SK-N-SH (cell line): ENCODE results near the gene IFT25. TPM values are rescaled to one million over a fixed set of nuclear protein-coding genes. Genes with fewer than 3 reads are reported as not detected.

ENCODE experiments used
- CTCF ChIA-PET: fragments of 300-600, 350-600 bp; formaldehyde crosslinking; extraction: SDS; loops from one replicate; lab custom pipeline; 2021; lab: Yijun Ruan, JAX
- POLR2A ChIA-PET: fragments of 350-600 bp; sonication (Branson Sonifier 250); formaldehyde crosslinking; extraction: SDS; loops from one replicate; lab custom pipeline; 2020; ENCODE audit warnings: antibody characterized with exemption, inconsistent platforms; lab: Yijun Ruan, JAX
- DNase-seq: peaks from one replicate; pipeline ENCODE4 v3.0.0; 2012
- H2AFZ ChIP-seq: fragments of 200-600 bp; sonication (generic); 2 replicates; pipeline ENCODE4 v1.8.1; 2016; ENCODE audit warnings: antibody characterized with exemption, mild to moderate bottlenecking, low read depth
- H3F3A ChIP-seq: fragments of 200-600 bp; sonication (generic); replicated peaks from 2 replicates; pipeline ENCODE3; 2016; ENCODE audit warnings: antibody characterized with exemption, mild to moderate bottlenecking; ENCODE audit not compliant: insufficient read depth
- H3K27ac ChIP-seq, 2 experiments: fragments of 200-500 bp in 1 of 2; fragments of 200-600 bp in 1 of 2; sonication (Bioruptor generic) in 1 of 2; sonication (generic), shearing (Covaris generic) in 1 of 2; 2 replicates each; pipeline versions ENCODE4 v1.5.1 to v1.6.1; 2014 to 2016; ENCODE audit warnings: low read depth in 2 of 2, inconsistent platforms in 1 of 2, low read length in 1 of 2, mild to moderate bottlenecking in 1 of 2, mixed read lengths in 1 of 2
- H3K27me3 ChIP-seq: fragments of 200-600 bp; sonication (generic), shearing (Covaris generic); 2 replicates; pipeline ENCODE4 v1.6.1; 2016; ENCODE audit warnings: mixed run types; ENCODE audit not compliant: insufficient read depth
- H3K36me3 ChIP-seq, 2 experiments: fragments of 200-500 bp in 1 of 2; fragments of 200-600 bp in 1 of 2; sonication (Bioruptor generic) in 1 of 2; sonication (generic) in 1 of 2; replicated peaks in 1 of 2; 2 replicates each; pipeline versions ENCODE3 to v1.5.1; 2014 to 2016; ENCODE audit warnings: low read length in 1 of 2, mild to moderate bottlenecking in 1 of 2; ENCODE audit not compliant: insufficient read depth in 2 of 2, control insufficient read depth in 1 of 2
- H3K4me1 ChIP-seq, 2 experiments: fragments of 200-500 bp in 1 of 2; fragments of 200-600 bp in 1 of 2; sonication (Bioruptor generic) in 1 of 2; sonication (generic), shearing (Covaris generic) in 1 of 2; 2 replicates each; pipeline versions ENCODE4 v1.5.1 to v1.6.1; 2014 to 2016; ENCODE audit warnings: low read depth in 1 of 2, low read length in 1 of 2, mixed run types in 1 of 2; ENCODE audit not compliant: insufficient read depth in 2 of 2, control insufficient read depth in 1 of 2
- H3K4me2 ChIP-seq: fragments of 200-600 bp; sonication (generic), shearing (Covaris generic); 2 replicates; pipeline ENCODE4 v1.6.1; 2017; ENCODE audit warnings: mixed run types
- H3K4me3 ChIP-seq, 2 experiments: fragments of 200-500 bp in 1 of 2; fragments of 200-600 bp in 1 of 2; sonication (Bioruptor generic) in 1 of 2; sonication (generic), shearing (Covaris generic) in 1 of 2; 2 replicates each; pipeline versions ENCODE4 v1.5.1 to v1.8.1; 2014 to 2016; ENCODE audit warnings: low read depth in 2 of 2, inconsistent platforms in 1 of 2, low read length in 1 of 2, mild to moderate bottlenecking in 1 of 2, mixed read lengths in 1 of 2, moderate library complexity in 1 of 2
- H3K79me2 ChIP-seq: fragments of 200-600 bp; sonication (generic); 2 replicates; pipeline ENCODE4 v1.8.1; 2017; ENCODE audit warnings: mild to moderate bottlenecking; ENCODE audit not compliant: insufficient read depth
- H3K9ac ChIP-seq: fragments of 200-600 bp; sonication (generic); 2 replicates; pipeline ENCODE4 v1.6.1; 2017; ENCODE audit warnings: mixed run types
- H3K9me2 ChIP-seq: fragments of 200-600 bp; sonication (generic); 2 replicates; pipeline ENCODE4 v1.6.1; 2017; ENCODE audit warnings: mixed run types
- H3K9me3 ChIP-seq: fragments of 200-600 bp; sonication (generic); 2 replicates; pipeline ENCODE4 v1.6.1; 2017; ENCODE audit warnings: mixed run types, mild to moderate bottlenecking, moderate library complexity
- H4K20me1 ChIP-seq: fragments of 200-600 bp; sonication (generic); 2 replicates; pipeline ENCODE4 v1.6.1; 2017; ENCODE audit warnings: mild to moderate bottlenecking, mixed run types; ENCODE audit not compliant: insufficient read depth
- CHD2 ChIP-seq: fragments of 150-350 bp; IDR thresholded peaks from 2 replicates; pipeline ENCODE4 v1.6.1; 2018; ENCODE audit warnings: low read length; ENCODE audit not compliant: partially characterized antibody
- FOXJ3 ChIP-seq: sonication (generic); formaldehyde crosslinking; IDR thresholded peaks from 2 replicates; pipeline ENCODE4 v1.5.1; 2020; ENCODE audit warnings: mild to moderate bottlenecking, missing genetic modification reagents
- FOXM1 ChIP-seq: IDR thresholded peaks from 2 replicates; pipeline ENCODE4 v1.4.0; 2012; ENCODE audit warnings: low read depth, mild to moderate bottlenecking
- GABPA ChIP-seq: IDR thresholded peaks from 2 replicates; pipeline ENCODE4 v1.4.0; 2012; ENCODE audit warnings: low read depth, mild to moderate bottlenecking
- GATA2 ChIP-seq: sonication (generic); formaldehyde crosslinking; IDR thresholded peaks from 2 replicates; pipeline ENCODE4 v1.5.0; 2020; ENCODE audit warnings: mild to moderate bottlenecking, missing genetic modification reagents
- IRF3 ChIP-seq: fragments of 150-350 bp; IDR thresholded peaks from 2 replicates; pipeline ENCODE4 v1.6.1; 2016; ENCODE audit warnings: mild to moderate bottlenecking, low read depth, low read length
- MXI1 ChIP-seq: IDR thresholded peaks from 2 replicates; pipeline ENCODE4 v1.6.1; 2012; ENCODE audit warnings: mild to moderate bottlenecking, low read depth, low read length, improper control_type of control experiment
- NFIC ChIP-seq: IDR thresholded peaks from 2 replicates; pipeline ENCODE4 v1.4.0; 2012; ENCODE audit warnings: borderline replicate concordance
- NRF1 ChIP-seq: IDR thresholded peaks from 2 replicates; pipeline ENCODE4 v1.6.1; 2012; ENCODE audit warnings: low read depth, mild to moderate bottlenecking, low read length
- REST ChIP-seq: IDR thresholded peaks from 2 replicates; pipeline ENCODE4 v1.6.1; 2012; ENCODE audit warnings: mild to moderate bottlenecking, low read depth, low read length, moderate library complexity
- RFX5 ChIP-seq: IDR thresholded peaks from 2 replicates; pipeline ENCODE4 v1.6.1; 2012; ENCODE audit warnings: mild to moderate bottlenecking, improper control_type of control experiment, low read length
- SIN3A ChIP-seq: IDR thresholded peaks from 2 replicates; pipeline ENCODE4 v1.6.1; 2012; ENCODE audit warnings: low read depth, mild to moderate bottlenecking, low read length, moderate library complexity, borderline replicate concordance
- SMC3 ChIP-seq: IDR thresholded peaks from 2 replicates; pipeline ENCODE4 v1.6.1; 2012; ENCODE audit warnings: low read depth, low read length, improper control_type of control experiment
- TAF1 ChIP-seq: IDR thresholded peaks from 2 replicates; pipeline ENCODE4 v1.6.1; 2012; ENCODE audit warnings: low read depth, mild to moderate bottlenecking, low read length, moderate library complexity, borderline replicate concordance
- TEAD4 ChIP-seq: IDR thresholded peaks from 2 replicates; pipeline ENCODE4 v1.4.0; 2012; ENCODE audit warnings: mild to moderate bottlenecking, borderline replicate concordance; ENCODE audit not compliant: insufficient read depth
- YY1 ChIP-seq: IDR thresholded peaks from 2 replicates; pipeline ENCODE4 v1.4.0; 2012; ENCODE audit warnings: low read depth, mild to moderate bottlenecking
- WGBS: methylation state at CpG from one replicate; pipeline ENCODE4 v1.1.6; 2017; ENCODE audit warnings: low lambda C conversion rate; 5-methylcytosine and 5-hydroxymethylcytosine counted together
- polyA plus RNA-seq, 3 experiments: library from polyadenylated mRNA; depleted of rRNA; stranded (reverse); fragments of >200 nt; gene quantifications; 2 replicates each; pipeline ENCODE4 v1.2.3, GENCODE V29; 2012
- TF ChIP-seq, protein P1 (sequence below): fragments of 150-350 bp; IDR thresholded peaks from 2 replicates; pipeline ENCODE4 v1.6.1; 2017; ENCODE audit warnings: antibody characterized with exemption, low read length, low read depth, borderline replicate concordance
- TF ChIP-seq, protein P2 (sequence below): IDR thresholded peaks from 2 replicates; pipeline ENCODE4; 2012
- TF ChIP-seq, protein P3 (sequence below): IDR thresholded peaks from 2 replicates; pipeline ENCODE4 v1.4.0; 2012; ENCODE audit warnings: low read depth, borderline replicate concordance

IFT25 gene
- polyA plus RNA-seq, 1 of the 3 experiments (the other 2 are of a cell fraction) = 25.7 TPM

DNA sequence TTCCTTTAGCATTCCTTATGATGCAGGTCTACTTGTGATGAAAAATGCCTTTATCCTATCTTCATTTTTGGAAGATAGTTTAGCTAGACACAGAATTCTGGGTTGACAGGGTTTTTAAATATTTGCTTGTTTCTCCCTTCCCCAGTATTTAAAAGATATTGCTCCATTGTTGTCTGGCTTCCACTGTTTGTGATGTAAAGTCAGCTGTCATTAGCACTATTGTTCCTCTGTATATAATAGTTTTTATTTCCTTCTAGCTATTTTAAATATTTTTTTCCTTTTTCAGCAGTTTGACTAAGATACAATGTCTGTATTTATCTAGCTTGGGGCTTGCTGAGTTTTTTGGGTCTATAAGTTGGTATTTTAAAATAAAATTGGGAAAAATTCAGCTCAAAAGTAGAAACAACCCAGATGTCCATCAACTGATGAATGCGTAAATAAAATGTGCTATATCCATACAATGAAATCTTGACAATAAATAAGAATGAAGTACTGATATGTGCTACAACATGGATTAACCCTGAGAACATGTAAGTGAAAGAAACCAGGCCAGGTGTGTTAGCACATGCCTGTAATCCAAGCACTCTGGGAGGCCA, 11.2 kb downstream of the IFT25 start (continued):
- no peak for TF ChIP-seq YY1

DNA sequence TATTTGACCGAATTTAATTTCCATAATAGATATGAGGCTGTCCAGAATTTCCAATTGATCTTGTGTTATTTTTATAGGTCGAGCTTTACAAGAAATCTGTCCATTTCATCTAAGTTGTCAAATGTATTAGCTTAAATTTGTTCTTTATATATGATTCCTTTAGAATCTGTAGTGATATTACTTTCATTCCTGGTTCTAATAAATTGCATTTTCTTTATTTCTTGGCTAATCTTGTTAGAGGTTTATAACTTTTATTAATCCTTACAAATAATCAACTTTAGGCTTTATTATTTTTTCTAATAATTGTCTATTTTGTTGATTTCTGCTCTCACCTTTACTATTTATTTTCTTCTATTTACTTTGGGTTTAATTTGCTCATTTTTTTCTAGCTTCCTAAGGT, 14.0 kb downstream of the IFT25 start:
- ChIA-PET POLR2A (no interaction called here), CTCF (interaction anchor here (0.6 to 1.3 kb wide), 2 partner anchors 10 to 81 kb away, joined by 3 read pairs; no protein-coding TSS in a partner anchor)
- no peaks in the 10 kb centered on the region for H3K4me1 ChIP-seq
- peaks cover 16 to 81% of the 10 kb centered on the region in 2 experiments for H3K36me3 ChIP-seq
- no peak for DNase-seq
- no peak overlapping the region for H3K4me2 ChIP-seq
- H3K27ac ChIP-seq = no peak overlapping the region
- no peak overlapping the region for H3K4me3 ChIP-seq
- peaks cover 5% of the 10 kb centered on the region; the same call in 1 of the 2 replicates for H3K79me2 ChIP-seq
- TF ChIP-seq, protein P1, sequence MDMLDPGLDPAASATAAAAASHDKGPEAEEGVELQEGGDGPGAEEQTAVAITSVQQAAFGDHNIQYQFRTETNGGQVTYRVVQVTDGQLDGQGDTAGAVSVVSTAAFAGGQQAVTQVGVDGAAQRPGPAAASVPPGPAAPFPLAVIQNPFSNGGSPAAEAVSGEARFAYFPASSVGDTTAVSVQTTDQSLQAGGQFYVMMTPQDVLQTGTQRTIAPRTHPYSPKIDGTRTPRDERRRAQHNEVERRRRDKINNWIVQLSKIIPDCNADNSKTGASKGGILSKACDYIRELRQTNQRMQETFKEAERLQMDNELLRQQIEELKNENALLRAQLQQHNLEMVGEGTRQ = no peak
- TF ChIP-seq TEAD4 = no peak
- no peak for TF ChIP-seq FOXJ3
- TF ChIP-seq, protein P2, sequence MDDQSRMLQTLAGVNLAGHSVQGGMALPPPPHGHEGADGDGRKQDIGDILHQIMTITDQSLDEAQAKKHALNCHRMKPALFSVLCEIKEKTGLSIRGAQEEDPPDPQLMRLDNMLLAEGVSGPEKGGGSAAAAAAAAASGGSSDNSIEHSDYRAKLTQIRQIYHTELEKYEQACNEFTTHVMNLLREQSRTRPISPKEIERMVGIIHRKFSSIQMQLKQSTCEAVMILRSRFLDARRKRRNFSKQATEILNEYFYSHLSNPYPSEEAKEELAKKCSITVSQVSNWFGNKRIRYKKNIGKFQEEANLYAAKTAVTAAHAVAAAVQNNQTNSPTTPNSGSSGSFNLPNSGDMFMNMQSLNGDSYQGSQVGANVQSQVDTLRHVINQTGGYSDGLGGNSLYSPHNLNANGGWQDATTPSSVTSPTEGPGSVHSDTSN = no peak
- no peak for TF ChIP-seq NRF1
- TF ChIP-seq SIN3A = no peak
- TF ChIP-seq TAF1 = no peak
- TF ChIP-seq IRF3 = no peak
- no peak for TF ChIP-seq CHD2
- TF ChIP-seq GATA2 (CRISPR knock-in tag) = no peak
- no peak for TF ChIP-seq RFX5
- TF ChIP-seq REST = no peak
- no peak for TF ChIP-seq SMC3
- TF ChIP-seq FOXM1 = no peak
- TF ChIP-seq YY1 = no peak
- TF ChIP-seq NFIC = no peak
- no peak for TF ChIP-seq MXI1
- TF ChIP-seq, protein P3, sequence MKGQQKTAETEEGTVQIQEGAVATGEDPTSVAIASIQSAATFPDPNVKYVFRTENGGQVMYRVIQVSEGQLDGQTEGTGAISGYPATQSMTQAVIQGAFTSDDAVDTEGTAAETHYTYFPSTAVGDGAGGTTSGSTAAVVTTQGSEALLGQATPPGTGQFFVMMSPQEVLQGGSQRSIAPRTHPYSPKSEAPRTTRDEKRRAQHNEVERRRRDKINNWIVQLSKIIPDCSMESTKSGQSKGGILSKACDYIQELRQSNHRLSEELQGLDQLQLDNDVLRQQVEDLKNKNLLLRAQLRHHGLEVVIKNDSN = no peak
- TF ChIP-seq GABPA = no peak
- no peaks in the 10 kb centered on the region for H3K27me3 ChIP-seq
- no peaks in the 10 kb centered on the region for H4K20me1 ChIP-seq
- 99% methylated on average over 2 of the region's 2 CpGs for WGBS
- H3K9me2 ChIP-seq = no peaks in the 10 kb centered on the region
- peaks cover 27% of the 10 kb centered on the region; the same call in 1 of the 2 replicates for H3K9me3 ChIP-seq
- no peak overlapping the region for H2AFZ ChIP-seq
- H3K9ac ChIP-seq = no peak overlapping the region
- no peaks in the 10 kb centered on the region for H3F3A ChIP-seq
